OCI-LY3 (cell line): ENCODE data around the gene LYRM1.

Experiments
- H2AFZ ChIP-seq: fragments of 200-600, 300-600 bp; shearing (Covaris generic); 2 replicates; pipeline ENCODE4 v1.6.0; 2014; ENCODE audit warnings: antibody characterized with exemption, low read depth, low read length
- H3K27ac ChIP-seq: fragments of 200-600, 300-600 bp; sonication (generic); 2 replicates; pipeline ENCODE4 v1.5.1; 2014; ENCODE audit warnings: mild to moderate bottlenecking, low read length, moderate library complexity, mixed read lengths
- H3K27me3 ChIP-seq: fragments of 200-600, 300-600 bp; sonication (generic); 2 replicates; pipeline ENCODE4 v1.6.1; 2014; ENCODE audit warnings: low read depth, low read length, mixed read lengths
- H3K36me3 ChIP-seq: fragments of 200-600, 300-600 bp; sonication (generic); replicated peaks from 2 replicates; pipeline ENCODE3; 2014; ENCODE audit warnings: low read depth, low read length, mixed read lengths
- H3K4me1 ChIP-seq: fragments of 300-600, 200-600 bp; sonication (generic); 2 replicates; pipeline ENCODE4 v1.6.1; 2014; ENCODE audit warnings: low read length, mixed read lengths
- H3K4me2 ChIP-seq: fragments of 200-600, 300-600 bp; sonication (generic); 2 replicates; pipeline ENCODE4 v1.6.1; 2014; ENCODE audit warnings: low read length, mixed read lengths
- H3K4me3 ChIP-seq: fragments of 300-600, 200-600 bp; sonication (generic); 2 replicates; pipeline ENCODE4 v1.5.1; 2014; ENCODE audit warnings: antibody characterized with exemption, mild to moderate bottlenecking, low read length, moderate library complexity
- H3K79me2 ChIP-seq: fragments of 300-600, 200-600 bp; shearing (Covaris generic); 2 replicates; pipeline ENCODE4 v1.6.1; 2014; ENCODE audit warnings: mild to moderate bottlenecking, low read length, mixed read lengths
- H3K9ac ChIP-seq: fragments of 300-600, 200-600 bp; shearing (Covaris generic); 2 replicates; pipeline ENCODE4 v1.6.0; 2014; ENCODE audit warnings: mild to moderate bottlenecking, low read length, moderate library complexity
- H3K9me3 ChIP-seq: fragments of 200-600, 300-600 bp; shearing (Covaris generic); 2 replicates; pipeline ENCODE4 v1.6.1; 2014; ENCODE audit warnings: low read length, mixed read lengths; ENCODE audit not compliant: insufficient read depth
- H4K20me1 ChIP-seq: fragments of 200-600, 300-600 bp; sonication (generic); 2 replicates; pipeline ENCODE4 v1.6.1; 2016; ENCODE audit warnings: low read length, mixed read lengths; ENCODE audit not compliant: insufficient read depth
- CTCF ChIP-seq: fragments of 200-600, 300-600 bp; sonication (generic); IDR thresholded peaks from 2 replicates; pipeline ENCODE4 v1.5.1; 2014; ENCODE audit warnings: antibody characterized with exemption, low read length, low read depth
- EZH2phosphoT487 ChIP-seq: fragments of 200-600 bp; shearing (Covaris generic); IDR thresholded peaks from 2 replicates; pipeline ENCODE4 v1.6.1; 2018; ENCODE audit warnings: antibody characterized with exemption, mixed run types, low read depth

Gene LYRM1

GRCh38 chr16:20879175-20880040, 21.2 kb upstream of the LYRM1 start:
- TF ChIP-seq EZH2phosphoT487 (no peak), CTCF (no peak)
- Histone ChIP-seq H3K9ac (no peak overlapping the region), H2AFZ (no peak overlapping the region), H3K4me2 (peak overlapping the region; percentile 67), H3K79me2 (peaks cover 4% of the 10 kb centered on the region; the same call in 1 of the 2 replicates), H3K4me3 (peak overlapping the region; percentile 22), H3K9me3 (no peaks in the 10 kb centered on the region), H3K36me3 (peaks cover 6% of the 10 kb centered on the region), H4K20me1 (peaks cover 6% of the 10 kb centered on the region; the same call in 1 of the 2 replicates), H3K27ac (no peak overlapping the region), H3K27me3 (no peaks in the 10 kb centered on the region), H3K4me1 (peaks cover 33% of the 10 kb centered on the region)

- Histone ChIP-seq H3K9ac (no peak overlapping the region), H3K27ac (no peak overlapping the region), H3K79me2 (peaks cover 4% of the 10 kb centered on the region; the same call in 1 of the 2 replicates), H3K27me3 (no peaks in the 10 kb centered on the region), H3K4me2 (no peak overlapping the region), H3K36me3 (peaks cover 6% of the 10 kb centered on the region), H4K20me1 (no peaks in the 10 kb centered on the region), H3K4me3 (no peak overlapping the region), H2AFZ (no peak overlapping the region), H3K9me3 (no peaks in the 10 kb centered on the region), H3K4me1 (peaks cover 19% of the 10 kb centered on the region)
- TF ChIP-seq EZH2phosphoT487 (no peak), CTCF (no peak)
These were observed 19.6 kb upstream of the LYRM1 start for GRCh38 chr16:20880867-20881502.

DNA sequence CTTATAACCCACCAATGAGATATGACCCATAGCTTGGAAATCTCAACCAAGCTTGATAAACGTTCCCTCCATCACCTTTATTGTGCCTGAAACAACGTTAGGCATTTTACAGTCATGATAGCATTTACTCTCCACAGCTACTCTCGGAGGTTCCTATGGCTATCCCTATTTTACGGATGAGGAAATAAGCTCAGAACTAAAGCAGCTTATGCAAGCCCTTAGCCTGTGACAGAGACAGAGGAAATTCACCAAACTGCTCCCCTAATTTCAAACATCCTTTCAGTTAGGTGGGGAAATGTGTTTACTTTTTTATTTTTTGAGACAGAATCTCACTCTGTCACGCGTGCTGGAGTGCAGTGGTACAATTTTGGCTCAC, 19.1 kb upstream of the LYRM1 start:
- Histone ChIP-seq H3K9me3 (no peaks in the 10 kb centered on the region), H3K4me2 (no peak overlapping the region), H4K20me1 (no peaks in the 10 kb centered on the region), H3K4me3 (no peak overlapping the region), H3K79me2 (peaks cover 3% of the 10 kb centered on the region; the same call in 1 of the 2 replicates), H3K36me3 (peaks cover 6% of the 10 kb centered on the region), H3K4me1 (peaks cover 17% of the 10 kb centered on the region), H3K27me3 (no peaks in the 10 kb centered on the region), H3K9ac (no peak overlapping the region), H2AFZ (no peak overlapping the region), H3K27ac (no peak overlapping the region)
- no peak for TF ChIP-seq CTCF
- TF ChIP-seq EZH2phosphoT487, result no peak

GRCh38 chr16:20883554-20884239, 16.9 kb upstream of the LYRM1 start:
- no peak overlapping the region for H3K9ac ChIP-seq
- no peaks in the 10 kb centered on the region for H3K9me3 ChIP-seq
- no peak overlapping the region for H3K4me2 ChIP-seq
- no peaks in the 10 kb centered on the region for H3K27me3 ChIP-seq
- no peak overlapping the region for H3K27ac ChIP-seq
- H3K79me2 ChIP-seq, result no peaks in the 10 kb centered on the region
- H4K20me1 ChIP-seq, result no peaks in the 10 kb centered on the region
- H2AFZ ChIP-seq, result no peak overlapping the region
- H3K4me3 ChIP-seq, result no peak overlapping the region
- H3K4me1 ChIP-seq, result peaks cover 11% of the 10 kb centered on the region
- H3K36me3 ChIP-seq, result no peaks in the 10 kb centered on the region
- no peak for TF ChIP-seq CTCF
- TF ChIP-seq EZH2phosphoT487, result no peak
